K562 (cell line): ENCODE data around the gene CDK14.

Source experiments
- CTCF ChIP-seq, 3 experiments: IDR thresholded peaks in 2 of 3; conservative IDR thresholded peaks in 1 of 3; 2 replicates each; pipeline ENCODE4 v1.5.1; 2011 to 2012; ENCODE audit warnings: low read length in 3 of 3, mild to moderate bottlenecking in 3 of 3, control low read depth in 2 of 3, improper control_type of control experiment in 1 of 3, inconsistent platforms in 1 of 3, low read depth in 1 of 3, mixed read lengths in 1 of 3, moderate library complexity in 1 of 3; ENCODE audit not compliant: insufficient read depth in 2 of 3
- ETS2 ChIP-seq: IDR thresholded peaks from 2 replicates; pipeline ENCODE4 v1.6.1; 2016; ENCODE audit warnings: borderline replicate concordance, missing genetic modification characterization, mild to moderate bottlenecking, moderate library complexity, missing compliant biosample characterization; ENCODE audit not compliant: poor library complexity, severe bottlenecking
- FOSL1 ChIP-seq: fragments of 200-800 bp; sonication (Bioruptor generic); conservative IDR thresholded peaks from 2 replicates; pipeline ENCODE4 v1.6.1; 2016; ENCODE audit warnings: missing genetic modification characterization, missing compliant biosample characterization
- HNRNPK ChIP-seq: fragments of 200-400 bp; formaldehyde crosslinking; IDR thresholded peaks from one replicate; pipeline ENCODE4 v1.6.1; 2018; ENCODE audit warnings: mild to moderate bottlenecking, low read depth, low read length; ENCODE audit not compliant: poor library complexity, severe bottlenecking
- IRF2 ChIP-seq: sonication (generic); formaldehyde crosslinking; IDR thresholded peaks from 2 replicates; pipeline ENCODE4 v1.8.1; 2022; ENCODE audit warnings: mild to moderate bottlenecking, missing genetic modification reagents
- NCOA6 ChIP-seq: fragments of 450-650 bp; IDR thresholded peaks from 2 replicates; pipeline ENCODE4 v1.6.1; 2017; ENCODE audit warnings: mild to moderate bottlenecking
- NRF1 ChIP-seq, 2 experiments: fragments of 450-650 bp; IDR thresholded peaks in 1 of 2; conservative IDR thresholded peaks in 1 of 2; 2 replicates each; pipeline ENCODE4 v1.6.1; 2014; ENCODE audit warnings: mild to moderate bottlenecking in 2 of 2
- SAFB ChIP-seq: fragments of 200-400 bp; formaldehyde crosslinking; IDR thresholded peaks from 2 replicates; pipeline ENCODE4 v1.6.1; 2017; ENCODE audit warnings: low read depth, low read length, borderline replicate concordance
- ZBTB11 ChIP-seq, 3 experiments: fragments of 200-800 bp in 1 of 3; fragments of 250-450 bp in 1 of 3; fragments of 450-650 bp in 1 of 3; sonication (Bioruptor Pico) in 1 of 3; sonication (Bioruptor generic) in 1 of 3; formaldehyde crosslinking in 1 of 3; IDR thresholded peaks; 2 replicates each; pipeline versions ENCODE4 v1.6.1 to v1.8.0; 2016 to 2022; ENCODE audit warnings: mild to moderate bottlenecking in 2 of 3, missing genetic modification characterization in 2 of 3, missing compliant biosample characterization in 1 of 3, moderate library complexity in 1 of 3
- ZMIZ1 ChIP-seq, 2 experiments: fragments of 150-350 bp in 1 of 2; IDR thresholded peaks; 2 replicates each; pipeline ENCODE4 v1.6.1; 2012 to 2016; ENCODE audit warnings: low read depth in 2 of 2, low read length in 2 of 2, mild to moderate bottlenecking in 1 of 2, moderate library complexity in 1 of 2

- TF ChIP-seq NRF1 (conservative IDR thresholded peaks at IDR 0.05 in 1 of 2, IDR thresholded peaks at IDR 0.05 in 1 of 2) (no peak), HNRNPK (no peak), IRF2 (CRISPR knock-in tag) (no peak), ZMIZ1 (IDR thresholded peaks at IDR 0.05; ENCODE audit: low read depth in 2 of 2, low read length in 2 of 2) (no peak), CTCF (IDR thresholded peaks at IDR 0.05 in 2 of 3, conservative IDR thresholded peaks at IDR 0.05 in 1 of 3; ENCODE audit: insufficient read depth in 2 of 3, low read depth in 1 of 3, low read length in 3 of 3) (no peak), ETS2 (tag) (no peak), FOSL1 (tag) (no peak), NCOA6 (no peak), SAFB (no peak), ZBTB11 (CRISPR knock-in tag; IDR thresholded peaks at IDR 0.05) (no peak)
Measured at GRCh38 chr7:91162436-91162835, 566.3 kb downstream of the CDK14 start.
